Chondrocyte (in vitro differentiated cells): Measurements from ENCODE around the gene PCK1. TPM values are rescaled to one million over a fixed set of nuclear protein-coding genes. Genes with fewer than 3 reads are reported as not detected.
A peak's percentile ranks its signal among the peaks of the same experiment; 100 is the strongest.

Source experiments
- DNase-seq: peaks from one replicate; pipeline ENCODE4 v3.0.0; 2021; ENCODE audit warnings: mixed read lengths, low spot score
- H3K27ac Mint-ChIP-seq: one replicate; pipeline ENCODE4 v1.8.0; 2021; ENCODE audit warnings: mild to moderate bottlenecking, moderate library complexity, mixed read lengths; ENCODE audit not compliant: unreplicated experiment
- H3K27me3 Mint-ChIP-seq: 2 replicates; pipeline ENCODE4 v1.8.0; 2021; ENCODE audit warnings: low read depth, mixed read lengths
- H3K36me3 Mint-ChIP-seq: 2 replicates; pipeline ENCODE4 v1.8.0; 2021; ENCODE audit warnings: low read depth, mixed read lengths
- H3K4me1 Mint-ChIP-seq: 2 replicates; pipeline ENCODE4 v1.8.0; 2021; ENCODE audit warnings: low read depth, mild to moderate bottlenecking, mixed read lengths
- H3K4me3 Mint-ChIP-seq: one replicate; pipeline ENCODE4 v1.8.0; 2021; ENCODE audit warnings: mild to moderate bottlenecking, moderate library complexity, mixed read lengths; ENCODE audit not compliant: unreplicated experiment
- H3K9me3 Mint-ChIP-seq: 2 replicates; pipeline ENCODE4 v1.8.0; 2021; ENCODE audit warnings: low read depth, mixed read lengths
- total RNA-seq: library from RNA; stranded (reverse); gene quantifications from 3 replicates; pipeline ENCODE4 v1.2.1, GENCODE V29; 2021
- TF ChIP-seq, protein P1 (sequence below): fragments of 200-600 bp; sonication (generic); IDR thresholded peaks from 2 replicates; pipeline ENCODE4 v1.5.0; 2021; ENCODE audit warnings: antibody characterized with exemption, mild to moderate bottlenecking, moderate library complexity

Gene PCK1
- total RNA-seq, 1 donor from 2014 or later: not detected

DNA sequence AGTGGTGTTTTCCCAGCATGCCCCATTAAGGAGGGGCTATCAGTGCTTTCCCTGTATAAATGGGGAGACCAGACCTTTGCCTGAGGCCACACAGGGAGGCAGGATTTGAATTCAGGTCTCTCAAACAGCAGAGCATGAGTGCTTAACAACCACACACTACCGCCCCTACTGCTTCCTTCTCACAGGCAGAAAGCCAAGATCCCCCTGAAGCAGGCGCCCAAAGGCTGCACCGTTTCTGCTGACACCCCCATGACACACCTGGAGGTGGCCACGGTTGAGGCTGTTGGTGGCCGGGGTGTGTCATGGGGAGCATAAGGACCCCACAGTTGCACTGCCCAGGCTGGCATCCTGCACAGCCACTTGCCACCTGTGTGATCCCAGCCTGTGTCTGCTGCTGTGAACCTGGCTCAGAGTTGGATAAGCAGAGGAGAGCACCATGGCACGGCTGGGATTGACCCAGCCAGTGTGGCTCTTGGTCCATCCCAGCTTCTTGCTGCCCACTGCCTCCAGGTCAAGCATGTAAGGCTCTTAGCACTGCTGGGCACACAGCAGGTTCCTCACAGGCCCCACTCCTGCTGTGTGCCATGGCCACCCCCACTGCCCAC is 28.3 kb downstream of the PCK1 start:
- no peaks in the 10 kb centered on the region for H3K4me1 Mint-ChIP-seq
- TF ChIP-seq, protein P1, sequence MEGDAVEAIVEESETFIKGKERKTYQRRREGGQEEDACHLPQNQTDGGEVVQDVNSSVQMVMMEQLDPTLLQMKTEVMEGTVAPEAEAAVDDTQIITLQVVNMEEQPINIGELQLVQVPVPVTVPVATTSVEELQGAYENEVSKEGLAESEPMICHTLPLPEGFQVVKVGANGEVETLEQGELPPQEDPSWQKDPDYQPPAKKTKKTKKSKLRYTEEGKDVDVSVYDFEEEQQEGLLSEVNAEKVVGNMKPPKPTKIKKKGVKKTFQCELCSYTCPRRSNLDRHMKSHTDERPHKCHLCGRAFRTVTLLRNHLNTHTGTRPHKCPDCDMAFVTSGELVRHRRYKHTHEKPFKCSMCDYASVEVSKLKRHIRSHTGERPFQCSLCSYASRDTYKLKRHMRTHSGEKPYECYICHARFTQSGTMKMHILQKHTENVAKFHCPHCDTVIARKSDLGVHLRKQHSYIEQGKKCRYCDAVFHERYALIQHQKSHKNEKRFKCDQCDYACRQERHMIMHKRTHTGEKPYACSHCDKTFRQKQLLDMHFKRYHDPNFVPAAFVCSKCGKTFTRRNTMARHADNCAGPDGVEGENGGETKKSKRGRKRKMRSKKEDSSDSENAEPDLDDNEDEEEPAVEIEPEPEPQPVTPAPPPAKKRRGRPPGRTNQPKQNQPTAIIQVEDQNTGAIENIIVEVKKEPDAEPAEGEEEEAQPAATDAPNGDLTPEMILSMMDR: no peak
- no peak overlapping the region for H3K4me3 Mint-ChIP-seq
- H3K9me3 Mint-ChIP-seq: peaks cover 2% of the 10 kb centered on the region
- peaks cover 2% of the 10 kb centered on the region for H3K27me3 Mint-ChIP-seq
- H3K36me3 Mint-ChIP-seq: no peaks in the 10 kb centered on the region
- no peak overlapping the region for H3K27ac Mint-ChIP-seq
- peak; percentile 66 for DNase-seq

DNA sequence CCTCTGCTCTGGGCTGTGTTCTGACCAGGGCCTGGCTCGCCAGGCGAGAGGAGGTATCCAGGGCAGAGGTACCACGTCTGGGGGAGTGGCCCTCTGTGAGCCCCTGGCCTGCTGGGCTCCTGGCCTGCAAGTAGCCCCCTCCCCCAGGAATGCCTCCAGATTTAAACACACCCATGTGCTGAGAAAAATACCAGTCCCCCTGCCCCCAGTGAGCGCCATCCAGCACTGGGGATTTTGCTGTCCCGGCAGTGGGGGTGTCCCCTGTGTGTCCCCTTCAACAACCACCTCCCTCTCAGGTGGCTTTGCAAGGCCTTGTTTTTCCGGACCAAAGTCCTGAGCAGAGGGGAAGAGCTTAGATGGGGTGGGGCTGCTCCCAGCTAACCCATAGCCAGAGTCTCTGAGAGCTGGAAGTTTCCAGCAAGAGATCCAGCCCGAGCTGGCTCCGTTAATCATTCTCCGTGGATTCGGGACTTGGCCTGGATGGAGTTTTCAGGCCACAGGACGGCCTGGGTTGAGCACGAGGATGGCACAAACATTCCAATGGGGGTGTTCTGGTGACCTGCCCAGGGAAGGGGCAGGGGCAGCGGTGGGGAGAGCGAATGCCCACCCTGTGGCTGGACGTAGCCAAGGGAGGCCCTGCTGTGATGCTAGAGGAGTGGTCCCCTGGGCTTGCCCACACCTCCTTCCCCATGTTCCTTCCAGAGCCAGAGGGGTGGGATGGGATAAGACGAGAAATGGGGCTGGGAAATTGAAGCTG is 29.0 kb downstream of the PCK1 start:
- Mint-ChIP-seq H3K36me3 (no peaks in the 10 kb centered on the region), H3K9me3 (peaks cover 2% of the 10 kb centered on the region), H3K4me1 (peaks cover 5% of the 10 kb centered on the region), H3K27ac (no peak overlapping the region), H3K4me3 (no peak overlapping the region), H3K27me3 (peaks cover 4% of the 10 kb centered on the region)
- DNase-seq: peak; percentile 76
- TF ChIP-seq, protein P1: no peak

GRCh38 chr20:57590485-57591288 is 29.8 kb downstream of the PCK1 start:
- no peaks in the 10 kb centered on the region for H3K36me3 Mint-ChIP-seq
- TF ChIP-seq, protein P1: no peak
- H3K4me1 Mint-ChIP-seq: peaks cover 5% of the 10 kb centered on the region
- H3K9me3 Mint-ChIP-seq: peaks cover 2% of the 10 kb centered on the region
- peak; percentile 83 for DNase-seq
- no peak overlapping the region for H3K4me3 Mint-ChIP-seq
- H3K27ac Mint-ChIP-seq: no peak overlapping the region
- peaks cover 1% of the 10 kb centered on the region for H3K27me3 Mint-ChIP-seq

- TF ChIP-seq, protein P1: no peak
- H3K4me1 Mint-ChIP-seq: peaks cover 5% of the 10 kb centered on the region
- H3K4me3 Mint-ChIP-seq: no peak overlapping the region
- no peak overlapping the region for H3K27ac Mint-ChIP-seq
- H3K9me3 Mint-ChIP-seq: peaks cover 2% of the 10 kb centered on the region
- DNase-seq: no peak
- no peaks in the 10 kb centered on the region for H3K36me3 Mint-ChIP-seq
- peaks cover 1% of the 10 kb centered on the region for H3K27me3 Mint-ChIP-seq
These were observed 30.6 kb downstream of the PCK1 start for GRCh38 chr20:57591289-57592229.
